Measurements from ENCODE around the gene NUDT21. TPM values are rescaled to one million over a fixed set of nuclear protein-coding genes. Genes with fewer than 3 reads are reported as not detected.
A peak's percentile ranks its signal among the peaks of the same experiment; 100 is the strongest.

NUDT21 gene
- polyA plus RNA-seq, 3 donors = 33.0 to 65.0 (median 55.9) TPM

DNA sequence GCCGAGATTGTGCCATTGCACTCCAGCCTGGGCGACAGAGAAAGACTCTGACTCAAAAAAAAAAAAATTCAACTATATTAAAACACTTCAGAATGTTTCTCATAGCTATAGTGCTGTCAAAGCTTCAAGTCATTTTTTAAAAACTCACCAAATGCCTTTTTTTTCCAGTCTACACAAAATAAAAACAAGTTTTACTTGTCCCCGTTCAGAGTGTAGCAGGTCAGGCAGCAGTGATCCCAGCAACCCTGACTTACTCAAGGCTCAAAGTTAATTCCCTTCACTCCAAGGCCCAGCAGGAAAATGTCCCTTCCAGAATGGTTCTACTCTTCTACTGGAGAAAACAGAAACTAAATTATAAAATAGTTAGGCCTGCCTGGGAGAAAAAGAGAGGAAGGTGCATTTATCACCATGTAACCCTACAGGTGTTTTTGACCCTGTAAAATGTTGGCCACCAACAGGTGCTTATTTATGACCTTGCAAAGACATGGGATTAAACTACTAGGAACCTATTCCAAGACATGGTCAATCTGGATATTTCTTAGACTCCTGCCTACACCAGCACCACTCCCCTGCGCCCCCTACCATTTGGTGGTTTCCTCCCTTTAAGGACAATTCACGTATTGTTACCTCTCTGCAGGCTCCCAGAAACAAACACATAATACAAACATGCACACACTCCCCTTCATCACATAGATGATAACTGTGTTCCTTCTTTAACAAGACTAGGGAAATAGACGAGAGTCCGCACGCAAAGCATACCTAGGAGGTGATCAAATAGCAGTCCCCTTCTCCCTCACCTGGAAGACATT lies 31.2 kb downstream of the NUDT21 start:
- peaks cover 84% of the 10 kb centered on the region for H4K20me1 ChIP-seq (ENCODE audit: insufficient read depth, low read length)
- H3K36me3 Mint-ChIP-seq = peaks cover 0 to 6% of the 10 kb centered on the region in 2 donors
- H3K9me3 ChIP-seq (replicated peaks in 1 of 2; ENCODE audit: control insufficient read depth in 1 of 2, insufficient read depth in 1 of 2, low read length in 2 of 2) = no peaks in the 10 kb centered on the region
- H3K36me3 ChIP-seq (replicated peaks in 1 of 2; ENCODE audit: control insufficient read depth in 1 of 2, insufficient read depth in 2 of 2, low read length in 2 of 2) = peaks cover 0 to 5% of the 10 kb centered on the region in 2 donors
- H2AFZ ChIP-seq (ENCODE audit: insufficient read depth, low read depth, low read length, poor library complexity, severe bottlenecking) = no peak overlapping the region
- H3K9ac ChIP-seq (ENCODE audit: insufficient read depth, low read length, poor library complexity, severe bottlenecking) = no peak overlapping the region
- DNase-seq = no peak
- 96% methylated on average over 6 of the region's 8 CpGs for WGBS (ENCODE audit: insufficient coverage)
- no peak overlapping the region for H3K4me3 ChIP-seq (replicated peaks in 1 of 3; ENCODE audit: low read depth in 2 of 3, low read length in 3 of 3)
- peaks cover 61% of the 10 kb centered on the region for H3K4me1 Mint-ChIP-seq
- H3K27ac ChIP-seq (ENCODE audit: low read depth in 1 of 2, low read length in 2 of 2) = peak overlapping the region in 1 of 2 donors; percentile 41
- no peaks in the 10 kb centered on the region for H3K9me3 Mint-ChIP-seq
- H3K79me2 ChIP-seq (ENCODE audit: insufficient read depth, low read length) = peaks cover 97% of the 10 kb centered on the region
- peaks cover 47 to 56% of the 10 kb centered on the region in 2 donors for H3K4me1 ChIP-seq (ENCODE audit: control insufficient read depth in 1 of 2, insufficient read depth in 2 of 2, low read length in 2 of 2)
- no peak for TF ChIP-seq CTCF (IDR thresholded peaks at IDR 0.05)
- no peaks in the 10 kb centered on the region for H3K27me3 Mint-ChIP-seq (ENCODE audit: low read depth in 3 of 3)
- H3K4me3 Mint-ChIP-seq = no peak overlapping the region
- peak overlapping the region in 2 of 7 donors; percentile 32 to 58 for H3K27ac Mint-ChIP-seq
- intact Hi-C loops (cut with micrococcal nuclease) = no loop called here
- no peaks in the 10 kb centered on the region for H3K27me3 ChIP-seq (ENCODE audit: control insufficient read depth in 2 of 2, insufficient read depth in 2 of 2, low read length in 2 of 2)
- H3K4me2 ChIP-seq (replicated peaks; ENCODE audit: extremely low read depth, low read length, poor library complexity, severe bottlenecking) = no peak overlapping the region

DNA sequence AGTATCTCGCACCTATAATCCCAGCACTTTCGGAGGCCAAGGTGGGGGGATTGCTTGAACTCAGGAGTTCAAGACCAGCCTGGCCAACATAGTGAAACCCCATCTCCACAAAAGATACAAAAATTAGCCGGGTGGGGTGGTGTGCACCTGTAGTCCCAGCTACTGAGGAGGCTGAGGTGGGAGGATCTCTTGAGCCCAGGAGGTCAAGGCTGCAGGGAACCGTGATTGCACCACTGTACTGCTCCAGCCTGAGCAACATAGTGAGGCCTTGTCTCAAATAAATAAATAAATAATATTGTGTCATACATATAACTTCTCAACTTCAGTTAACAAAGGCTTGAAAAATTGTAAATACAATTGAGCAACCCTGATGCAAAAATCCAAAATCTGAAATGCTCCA lies 34.0 kb downstream of the NUDT21 start:
- H3K36me3 Mint-ChIP-seq = peaks cover 22 to 28% of the 10 kb centered on the region in 2 donors
- H3K4me1 Mint-ChIP-seq = peaks cover 44% of the 10 kb centered on the region
- Histone ChIP-seq H3K9me3 (replicated peaks in 1 of 2; ENCODE audit: control insufficient read depth in 1 of 2, insufficient read depth in 1 of 2, low read length in 2 of 2) (no peaks in the 10 kb centered on the region), H3K9ac (ENCODE audit: insufficient read depth, low read length, poor library complexity, severe bottlenecking) (no peak overlapping the region), H2AFZ (ENCODE audit: insufficient read depth, low read depth, low read length, poor library complexity, severe bottlenecking) (no peak overlapping the region), H3K27ac (ENCODE audit: low read depth in 1 of 2, low read length in 2 of 2) (no peak overlapping the region), H3K79me2 (ENCODE audit: insufficient read depth, low read length) (peaks cover 97% of the 10 kb centered on the region), H3K4me1 (ENCODE audit: control insufficient read depth in 1 of 2, insufficient read depth in 2 of 2, low read length in 2 of 2) (peaks cover 27 to 34% of the 10 kb centered on the region in 2 donors), H3K27me3 (ENCODE audit: control insufficient read depth in 2 of 2, insufficient read depth in 2 of 2, low read length in 2 of 2) (no peaks in the 10 kb centered on the region), H3K4me2 (replicated peaks; ENCODE audit: extremely low read depth, low read length, poor library complexity, severe bottlenecking) (no peak overlapping the region), H4K20me1 (ENCODE audit: insufficient read depth, low read length) (peaks cover 98% of the 10 kb centered on the region), H3K4me3 (replicated peaks in 1 of 3; ENCODE audit: low read depth in 2 of 3, low read length in 3 of 3) (no peak overlapping the region), H3K36me3 (replicated peaks in 1 of 2; ENCODE audit: control insufficient read depth in 1 of 2, insufficient read depth in 2 of 2, low read length in 2 of 2) (peaks cover 3 to 27% of the 10 kb centered on the region in 2 donors)
- H3K4me3 Mint-ChIP-seq = no peak overlapping the region
- H3K9me3 Mint-ChIP-seq = no peaks in the 10 kb centered on the region
- no peak for TF ChIP-seq CTCF (IDR thresholded peaks at IDR 0.05)
- DNase-seq = no peak
- peak overlapping the region in 1 of 7 donors; percentile 9 for H3K27ac Mint-ChIP-seq
- intact Hi-C loops (cut with micrococcal nuclease) = no loop called here
- WGBS (ENCODE audit: insufficient coverage) = no CpG with 5 or more reads among the region's 4 CpGs
- peaks cover 0 to 1% (median 1%) of the 10 kb centered on the region in 3 donors for H3K27me3 Mint-ChIP-seq (ENCODE audit: low read depth in 3 of 3)
